ENCODE measurements around the gene FAM177A1.

GRCh38 chr14:35046751-35047536 lies 872 bp downstream of the FAM177A1 start:
- TF ChIP-seq CTCF (IDR thresholded peaks at IDR 0.05; ENCODE audit: low read depth, low read length, missing input control) (no peak), EGR1 (IDR thresholded peaks at IDR 0.05; ENCODE audit: low read depth in 2 of 2) (no peak)

All from liver (tissue), 3 donors.